Measurements from ENCODE around the gene CLRN3. TPM values are rescaled to one million over a fixed set of nuclear protein-coding genes. Genes with fewer than 3 reads are reported as not detected.

Gene CLRN3
- total RNA-seq, 2 donors from 2014 or later, result not detected

GRCh38 chr10:127840884-127841283, 51.9 kb downstream of the CLRN3 start:
- peaks cover 41% of the 10 kb centered on the region for H3K27me3 Mint-ChIP-seq (ENCODE audit: insufficient read depth)
- H3K9me3 Mint-ChIP-seq, result peaks cover 7% of the 10 kb centered on the region
- H3K4me1 ChIP-seq (ENCODE audit: control insufficient read depth, insufficient read depth, low read length), result no peaks in the 10 kb centered on the region
- H3K27me3 ChIP-seq (ENCODE audit: control insufficient read depth, insufficient read depth, low read length, poor library complexity, severe bottlenecking), result peaks cover 41% of the 10 kb centered on the region
- H3K27ac Mint-ChIP-seq, result no peak overlapping the region
- TF ChIP-seq CTCF (conservative IDR thresholded peaks at IDR 0.05), result no peak
- no peaks in the 10 kb centered on the region for H3K36me3 ChIP-seq (ENCODE audit: control insufficient read depth, insufficient read depth, low read length)
- no peak overlapping the region for H3K27ac ChIP-seq (ENCODE audit: low read depth, low read length)
- peak; percentile 36 for DNase-seq
- H3K36me3 Mint-ChIP-seq (ENCODE audit: low read depth), result no peaks in the 10 kb centered on the region
- no peak overlapping the region for H3K4me3 Mint-ChIP-seq
- H3K9me3 ChIP-seq (ENCODE audit: control insufficient read depth, low read length), result no peaks in the 10 kb centered on the region
- no peak overlapping the region for H3K4me3 ChIP-seq (ENCODE audit: low read length)
- H3K9ac ChIP-seq (ENCODE audit: extremely low read depth, low read length, poor library complexity, severe bottlenecking), result no peak overlapping the region
- H3K4me1 Mint-ChIP-seq, result peaks cover 14% of the 10 kb centered on the region
- 93 to 94% methylated on average over 12 to 13 of the region's 13 CpGs for WGBS, 2 experiments (ENCODE audit: insufficient coverage in 1 of 2, insufficient read length in 1 of 2)

- Mint-ChIP-seq H3K27me3 (ENCODE audit: insufficient read depth) (peaks cover 27% of the 10 kb centered on the region), H3K4me1 (no peaks in the 10 kb centered on the region), H3K4me3 (no peak overlapping the region), H3K27ac (no peak overlapping the region), H3K36me3 (ENCODE audit: low read depth) (no peaks in the 10 kb centered on the region), H3K9me3 (peaks cover 7% of the 10 kb centered on the region)
- peak; percentile 13 for DNase-seq
- no peak for TF ChIP-seq CTCF (conservative IDR thresholded peaks at IDR 0.05)
- Histone ChIP-seq H3K9ac (ENCODE audit: extremely low read depth, low read length, poor library complexity, severe bottlenecking) (no peak overlapping the region), H3K4me3 (ENCODE audit: low read length) (no peak overlapping the region), H3K27ac (ENCODE audit: low read depth, low read length) (no peak overlapping the region), H3K4me1 (ENCODE audit: control insufficient read depth, insufficient read depth, low read length) (no peaks in the 10 kb centered on the region), H3K36me3 (ENCODE audit: control insufficient read depth, insufficient read depth, low read length) (no peaks in the 10 kb centered on the region), H3K9me3 (ENCODE audit: control insufficient read depth, low read length) (no peaks in the 10 kb centered on the region), H3K27me3 (ENCODE audit: control insufficient read depth, insufficient read depth, low read length, poor library complexity, severe bottlenecking) (peaks cover 11% of the 10 kb centered on the region)
- WGBS, 2 experiments (ENCODE audit: insufficient coverage in 1 of 2, insufficient read length in 1 of 2), result 92 to 94% methylated on average over 2 to 5 of the region's 6 CpGs
These were observed 55.8 kb downstream of the CLRN3 start for GRCh38 chr10:127836966-127837365.

GRCh38 chr10:127836176-127836575, 56.6 kb downstream of the CLRN3 start:
- no peaks in the 10 kb centered on the region for H3K36me3 Mint-ChIP-seq (ENCODE audit: low read depth)
- Histone ChIP-seq H3K9me3 (ENCODE audit: control insufficient read depth, low read length) (no peaks in the 10 kb centered on the region), H3K27ac (ENCODE audit: low read depth, low read length) (no peak overlapping the region), H3K27me3 (ENCODE audit: control insufficient read depth, insufficient read depth, low read length, poor library complexity, severe bottlenecking) (peaks cover 11% of the 10 kb centered on the region), H3K9ac (ENCODE audit: extremely low read depth, low read length, poor library complexity, severe bottlenecking) (no peak overlapping the region), H3K36me3 (ENCODE audit: control insufficient read depth, insufficient read depth, low read length) (no peaks in the 10 kb centered on the region), H3K4me3 (ENCODE audit: low read length) (no peak overlapping the region), H3K4me1 (ENCODE audit: control insufficient read depth, insufficient read depth, low read length) (no peaks in the 10 kb centered on the region)
- WGBS, 2 experiments (ENCODE audit: insufficient coverage in 1 of 2, insufficient read length in 1 of 2), result 87 to 90% methylated on average over 3 to 4 of the region's 4 CpGs
- no peak for TF ChIP-seq CTCF (conservative IDR thresholded peaks at IDR 0.05)
- peaks cover 7% of the 10 kb centered on the region for H3K9me3 Mint-ChIP-seq
- no peak for DNase-seq
- H3K27me3 Mint-ChIP-seq (ENCODE audit: insufficient read depth), result peaks cover 31% of the 10 kb centered on the region
- no peak overlapping the region for H3K27ac Mint-ChIP-seq
- H3K4me3 Mint-ChIP-seq, result no peak overlapping the region
- H3K4me1 Mint-ChIP-seq, result no peaks in the 10 kb centered on the region
